HepG2 (cell line): Measurements from ENCODE around the gene TRMT1L. TPM values are rescaled to one million over a fixed set of nuclear protein-coding genes. Genes with fewer than 3 reads are reported as not detected.
A peak's percentile ranks its signal among the peaks of the same experiment; 100 is the strongest.

Source experiments
- ATF7 ChIP-seq, 2 experiments: fragments of 450-650 bp in 1 of 2; sonication (generic) in 1 of 2; formaldehyde crosslinking in 1 of 2; IDR thresholded peaks; 2 replicates each; pipeline versions ENCODE4 v1.4.0 to v1.6.1; 2016 to 2020; ENCODE audit warnings: antibody characterized with exemption in 1 of 2, mild to moderate bottlenecking in 1 of 2, missing genetic modification reagents in 1 of 2
- ETV6 ChIP-seq: sonication (generic); formaldehyde crosslinking; conservative IDR thresholded peaks from 2 replicates; pipeline ENCODE4 v1.4.0; 2020; ENCODE audit warnings: missing genetic modification reagents
- FOSL1 ChIP-seq: sonication (generic); formaldehyde crosslinking; IDR thresholded peaks from 2 replicates; pipeline ENCODE4 v1.9.0; 2021; ENCODE audit warnings: missing genetic modification reagents, borderline replicate concordance
- FOXK1 ChIP-seq: sonication (generic); formaldehyde crosslinking; IDR thresholded peaks from 2 replicates; pipeline ENCODE4 v1.4.0; 2020; ENCODE audit warnings: low read depth, missing genetic modification reagents, borderline replicate concordance
- PPARG ChIP-seq: conservative IDR thresholded peaks from 2 replicates; pipeline ENCODE4 v1.6.1; 2016; ENCODE audit warnings: missing biosample characterization, missing genetic modification reagents
- SUZ12 ChIP-seq: fragments of 150-350 bp; IDR thresholded peaks from 2 replicates; pipeline ENCODE4 v1.6.1; 2014; ENCODE audit warnings: low read depth, low read length
- TAF1 ChIP-seq: sonication (generic); formaldehyde crosslinking; IDR thresholded peaks from 2 replicates; pipeline ENCODE4 v1.4.0; 2020; ENCODE audit warnings: missing genetic modification reagents
- ZNF737 ChIP-seq: sonication (generic); formaldehyde crosslinking; IDR thresholded peaks from 2 replicates; pipeline ENCODE4 v1.5.0; 2020; ENCODE audit warnings: missing genetic modification reagents, mild to moderate bottlenecking, borderline replicate concordance
- ZNF747 ChIP-seq: sonication (generic); formaldehyde crosslinking; IDR thresholded peaks from 2 replicates; pipeline ENCODE4 v1.8.1; 2023; ENCODE audit warnings: missing genetic modification reagents, mild to moderate bottlenecking, borderline replicate concordance
- polyA plus RNA-seq, 8 experiments: library from polyadenylated mRNA; depleted of rRNA in 3 of 8; stranded (reverse) in 7 of 8; unstranded in 1 of 8; fragments of >200 nt; fragmentation: Illumina TruSeq in 4 of 8; extraction: Trizol in 4 of 8; gene quantifications; 2 replicates each; pipeline versions ENCODE4 v1.2.1 to v1.2.3, GENCODE V29; 2011 to 2016; ENCODE audit warnings: low read depth in 4 of 8, missing spikeins in 1 of 8, mixed read lengths in 1 of 8; ENCODE audit not compliant: insufficient read depth in 1 of 8
- total RNA-seq, 5 experiments: library from RNA; depleted of rRNA; stranded (reverse); fragments of >200 nt; fragmentation: Illumina TruSeq; extraction: Trizol; gene quantifications; 2 replicates each; pipeline ENCODE4 v1.2.3, GENCODE V29; 2016; ENCODE audit warnings: low read depth in 1 of 5
- TF ChIP-seq, protein P1 (sequence below): sonication (generic); formaldehyde crosslinking; IDR thresholded peaks from 2 replicates; pipeline ENCODE4 v1.5.0; 2020; ENCODE audit warnings: mild to moderate bottlenecking, missing genetic modification reagents, borderline replicate concordance
- TF ChIP-seq, protein P2 (sequence below): sonication (generic); formaldehyde crosslinking; IDR thresholded peaks from 2 replicates; pipeline ENCODE4 v1.4.0; 2020; ENCODE audit warnings: missing genetic modification reagents, borderline replicate concordance
- TF ChIP-seq, protein P3 (sequence below): sonication (generic); formaldehyde crosslinking; IDR thresholded peaks from 2 replicates; pipeline ENCODE4 v1.5.1; 2020; ENCODE audit warnings: mild to moderate bottlenecking, moderate library complexity, missing genetic modification reagents

Gene TRMT1L
- total and polyA plus RNA-seq, 2 of the 13 experiments (the other 11 are each of a cell fraction or from before 2014, with no cell fraction given) = 17.9 to 19.2 TPM

DNA sequence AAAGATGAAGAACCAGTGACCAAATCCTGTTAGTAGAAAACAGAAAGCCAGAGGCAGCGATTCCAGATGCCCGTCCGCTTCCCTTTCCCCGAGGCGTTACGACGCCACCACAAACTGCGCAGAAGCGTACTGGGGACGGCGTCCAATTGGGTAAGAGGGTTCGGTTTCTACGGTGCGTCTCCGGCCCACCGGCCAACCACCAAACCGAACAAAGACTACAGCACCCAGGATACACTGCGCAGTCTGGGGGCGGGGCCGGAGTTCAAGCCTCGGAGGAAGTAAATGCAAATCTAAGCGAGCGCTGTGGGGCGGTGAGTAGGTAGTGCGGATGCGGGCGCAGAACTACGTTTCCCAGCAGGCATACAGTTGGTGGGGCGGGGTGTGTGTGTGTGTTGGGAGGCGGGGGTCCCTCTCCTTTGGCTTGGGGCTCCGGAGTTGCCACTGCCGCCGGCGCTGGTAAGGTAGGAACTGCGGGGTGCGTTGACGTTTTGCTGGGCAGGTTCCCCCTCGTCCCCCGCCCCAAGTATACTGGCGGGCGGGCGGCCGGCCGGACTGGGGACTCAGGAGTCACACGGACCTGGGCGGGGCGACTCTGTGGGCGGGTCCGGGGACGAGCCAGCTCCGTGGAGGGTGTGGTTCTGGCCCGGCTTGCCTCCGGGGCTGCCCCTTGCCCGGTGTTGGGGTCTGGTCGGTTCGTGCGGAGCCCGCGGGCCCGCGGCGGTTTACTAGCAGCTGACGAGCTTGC, at the start of gene TRMT1L, which contains the start of gene SWT1 (continued):
- TF ChIP-seq, protein P1, sequence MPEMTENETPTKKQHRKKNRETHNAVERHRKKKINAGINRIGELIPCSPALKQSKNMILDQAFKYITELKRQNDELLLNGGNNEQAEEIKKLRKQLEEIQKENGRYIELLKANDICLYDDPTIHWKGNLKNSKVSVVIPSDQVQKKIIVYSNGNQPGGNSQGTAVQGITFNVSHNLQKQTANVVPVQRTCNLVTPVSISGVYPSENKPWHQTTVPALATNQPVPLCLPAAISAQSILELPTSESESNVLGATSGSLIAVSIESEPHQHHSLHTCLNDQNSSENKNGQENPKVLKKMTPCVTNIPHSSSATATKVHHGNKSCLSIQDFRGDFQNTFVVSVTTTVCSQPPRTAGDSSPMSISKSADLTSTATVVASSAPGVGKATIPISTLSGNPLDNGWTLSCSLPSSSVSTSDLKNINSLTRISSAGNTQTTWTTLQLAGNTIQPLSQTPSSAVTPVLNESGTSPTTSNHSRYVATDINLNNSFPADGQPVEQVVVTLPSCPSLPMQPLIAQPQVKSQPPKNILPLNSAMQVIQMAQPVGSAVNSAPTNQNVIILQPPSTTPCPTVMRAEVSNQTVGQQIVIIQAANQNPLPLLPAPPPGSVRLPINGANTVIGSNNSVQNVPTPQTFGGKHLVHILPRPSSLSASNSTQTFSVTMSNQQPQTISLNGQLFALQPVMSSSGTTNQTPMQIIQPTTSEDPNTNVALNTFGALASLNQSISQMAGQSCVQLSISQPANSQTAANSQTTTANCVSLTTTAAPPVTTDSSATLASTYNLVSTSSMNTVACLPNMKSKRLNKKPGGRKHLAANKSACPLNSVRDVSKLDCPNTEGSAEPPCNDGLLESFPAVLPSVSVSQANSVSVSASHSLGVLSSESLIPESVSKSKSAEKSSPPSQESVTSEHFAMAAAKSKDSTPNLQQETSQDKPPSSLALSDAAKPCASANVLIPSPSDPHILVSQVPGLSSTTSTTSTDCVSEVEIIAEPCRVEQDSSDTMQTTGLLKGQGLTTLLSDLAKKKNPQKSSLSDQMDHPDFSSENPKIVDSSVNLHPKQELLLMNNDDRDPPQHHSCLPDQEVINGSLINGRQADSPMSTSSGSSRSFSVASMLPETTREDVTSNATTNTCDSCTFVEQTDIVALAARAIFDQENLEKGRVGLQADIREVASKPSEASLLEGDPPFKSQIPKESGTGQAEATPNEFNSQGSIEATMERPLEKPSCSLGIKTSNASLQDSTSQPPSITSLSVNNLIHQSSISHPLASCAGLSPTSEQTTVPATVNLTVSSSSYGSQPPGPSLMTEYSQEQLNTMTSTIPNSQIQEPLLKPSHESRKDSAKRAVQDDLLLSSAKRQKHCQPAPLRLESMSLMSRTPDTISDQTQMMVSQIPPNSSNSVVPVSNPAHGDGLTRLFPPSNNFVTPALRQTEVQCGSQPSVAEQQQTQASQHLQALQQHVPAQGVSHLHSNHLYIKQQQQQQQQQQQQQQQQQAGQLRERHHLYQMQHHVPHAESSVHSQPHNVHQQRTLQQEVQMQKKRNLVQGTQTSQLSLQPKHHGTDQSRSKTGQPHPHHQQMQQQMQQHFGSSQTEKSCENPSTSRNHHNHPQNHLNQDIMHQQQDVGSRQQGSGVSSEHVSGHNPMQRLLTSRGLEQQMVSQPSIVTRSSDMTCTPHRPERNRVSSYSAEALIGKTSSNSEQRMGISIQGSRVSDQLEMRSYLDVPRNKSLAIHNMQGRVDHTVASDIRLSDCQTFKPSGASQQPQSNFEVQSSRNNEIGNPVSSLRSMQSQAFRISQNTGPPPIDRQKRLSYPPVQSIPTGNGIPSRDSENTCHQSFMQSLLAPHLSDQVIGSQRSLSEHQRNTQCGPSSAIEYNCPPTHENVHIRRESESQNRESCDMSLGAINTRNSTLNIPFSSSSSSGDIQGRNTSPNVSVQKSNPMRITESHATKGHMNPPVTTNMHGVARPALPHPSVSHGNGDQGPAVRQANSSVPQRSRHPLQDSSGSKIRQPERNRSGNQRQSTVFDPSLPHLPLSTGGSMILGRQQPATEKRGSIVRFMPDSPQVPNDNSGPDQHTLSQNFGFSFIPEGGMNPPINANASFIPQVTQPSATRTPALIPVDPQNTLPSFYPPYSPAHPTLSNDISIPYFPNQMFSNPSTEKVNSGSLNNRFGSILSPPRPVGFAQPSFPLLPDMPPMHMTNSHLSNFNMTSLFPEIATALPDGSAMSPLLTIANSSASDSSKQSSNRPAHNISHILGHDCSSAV (CRISPR knock-in tag) = peak; percentile 77; the same call in 1 of the 2 replicates
- TF ChIP-seq FOSL1 (CRISPR knock-in tag) = no peak
- TF ChIP-seq ATF7 (IDR thresholded peaks at IDR 0.05) = no peak
- TF ChIP-seq ATF7 (CRISPR knock-in tag; IDR thresholded peaks at IDR 0.05) = no peak
- peak; percentile 59; the same call in 1 of the 2 replicates for TF ChIP-seq ZNF747 (CRISPR knock-in tag)
- TF ChIP-seq ZNF737 (CRISPR knock-in tag) = no peak
- TF ChIP-seq PPARG (CRISPR knock-in tag) = 0 out of 2 replicates have a peak, but pooled peaks have one; percentile 15
- no peak for TF ChIP-seq FOXK1 (CRISPR knock-in tag)
- TF ChIP-seq, protein P2, sequence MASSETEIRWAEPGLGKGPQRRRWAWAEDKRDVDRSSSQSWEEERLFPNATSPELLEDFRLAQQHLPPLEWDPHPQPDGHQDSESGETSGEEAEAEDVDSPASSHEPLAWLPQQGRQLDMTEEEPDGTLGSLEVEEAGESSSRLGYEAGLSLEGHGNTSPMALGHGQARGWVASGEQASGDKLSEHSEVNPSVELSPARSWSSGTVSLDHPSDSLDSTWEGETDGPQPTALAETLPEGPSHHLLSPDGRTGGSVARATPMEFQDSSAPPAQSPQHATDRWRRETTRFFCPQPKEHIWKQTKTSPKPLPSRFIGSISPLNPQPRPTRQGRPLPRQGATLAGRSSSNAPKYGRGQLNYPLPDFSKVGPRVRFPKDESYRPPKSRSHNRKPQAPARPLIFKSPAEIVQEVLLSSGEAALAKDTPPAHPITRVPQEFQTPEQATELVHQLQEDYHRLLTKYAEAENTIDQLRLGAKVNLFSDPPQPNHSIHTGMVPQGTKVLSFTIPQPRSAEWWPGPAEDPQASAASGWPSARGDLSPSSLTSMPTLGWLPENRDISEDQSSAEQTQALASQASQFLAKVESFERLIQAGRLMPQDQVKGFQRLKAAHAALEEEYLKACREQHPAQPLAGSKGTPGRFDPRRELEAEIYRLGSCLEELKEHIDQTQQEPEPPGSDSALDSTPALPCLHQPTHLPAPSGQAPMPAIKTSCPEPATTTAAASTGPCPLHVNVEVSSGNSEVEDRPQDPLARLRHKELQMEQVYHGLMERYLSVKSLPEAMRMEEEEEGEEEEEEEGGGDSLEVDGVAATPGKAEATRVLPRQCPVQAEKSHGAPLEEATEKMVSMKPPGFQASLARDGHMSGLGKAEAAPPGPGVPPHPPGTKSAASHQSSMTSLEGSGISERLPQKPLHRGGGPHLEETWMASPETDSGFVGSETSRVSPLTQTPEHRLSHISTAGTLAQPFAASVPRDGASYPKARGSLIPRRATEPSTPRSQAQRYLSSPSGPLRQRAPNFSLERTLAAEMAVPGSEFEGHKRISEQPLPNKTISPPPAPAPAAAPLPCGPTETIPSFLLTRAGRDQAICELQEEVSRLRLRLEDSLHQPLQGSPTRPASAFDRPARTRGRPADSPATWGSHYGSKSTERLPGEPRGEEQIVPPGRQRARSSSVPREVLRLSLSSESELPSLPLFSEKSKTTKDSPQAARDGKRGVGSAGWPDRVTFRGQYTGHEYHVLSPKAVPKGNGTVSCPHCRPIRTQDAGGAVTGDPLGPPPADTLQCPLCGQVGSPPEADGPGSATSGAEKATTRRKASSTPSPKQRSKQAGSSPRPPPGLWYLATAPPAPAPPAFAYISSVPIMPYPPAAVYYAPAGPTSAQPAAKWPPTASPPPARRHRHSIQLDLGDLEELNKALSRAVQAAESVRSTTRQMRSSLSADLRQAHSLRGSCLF = no peak
- TF ChIP-seq TAF1 (CRISPR knock-in tag) = peak; percentile 58
- TF ChIP-seq ETV6 (CRISPR knock-in tag) = no peak
- TF ChIP-seq SUZ12 = peak; percentile 81
- TF ChIP-seq, protein P3, sequence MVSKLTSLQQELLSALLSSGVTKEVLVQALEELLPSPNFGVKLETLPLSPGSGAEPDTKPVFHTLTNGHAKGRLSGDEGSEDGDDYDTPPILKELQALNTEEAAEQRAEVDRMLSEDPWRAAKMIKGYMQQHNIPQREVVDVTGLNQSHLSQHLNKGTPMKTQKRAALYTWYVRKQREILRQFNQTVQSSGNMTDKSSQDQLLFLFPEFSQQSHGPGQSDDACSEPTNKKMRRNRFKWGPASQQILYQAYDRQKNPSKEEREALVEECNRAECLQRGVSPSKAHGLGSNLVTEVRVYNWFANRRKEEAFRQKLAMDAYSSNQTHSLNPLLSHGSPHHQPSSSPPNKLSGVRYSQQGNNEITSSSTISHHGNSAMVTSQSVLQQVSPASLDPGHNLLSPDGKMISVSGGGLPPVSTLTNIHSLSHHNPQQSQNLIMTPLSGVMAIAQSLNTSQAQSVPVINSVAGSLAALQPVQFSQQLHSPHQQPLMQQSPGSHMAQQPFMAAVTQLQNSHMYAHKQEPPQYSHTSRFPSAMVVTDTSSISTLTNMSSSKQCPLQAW (CRISPR knock-in tag) = peak; percentile 75
